Endothelial cell of umbilical vein (primary cell): ENCODE data around the gene SURF1.
A peak's percentile ranks its signal among the peaks of the same experiment; 100 is the strongest.

ENCODE experiments used
- CTCF ChIP-seq, 2 donors: IDR thresholded peaks; 1 replicate in 1 of 2; 2 replicates in 1 of 2; pipeline ENCODE4 v1.5.1; 2011; ENCODE audit warnings: low read length in 2 of 2, mild to moderate bottlenecking in 2 of 2, moderate library complexity in 2 of 2, control low read depth in 1 of 2, inconsistent platforms in 1 of 2, low read depth in 1 of 2; ENCODE audit not compliant: insufficient read depth in 1 of 2; ENCODE audit errors: extremely low read depth in 1 of 2
- EZH2 ChIP-seq: IDR thresholded peaks from 2 replicates; pipeline ENCODE4 v1.6.1; 2012; ENCODE audit warnings: borderline replicate concordance, low read depth, mild to moderate bottlenecking, moderate library complexity, low read length, inconsistent platforms; ENCODE audit not compliant: severe bottlenecking
- GATA2 ChIP-seq: IDR thresholded peaks from 2 replicates; pipeline ENCODE4 v1.7.0; 2011; ENCODE audit warnings: low read depth, mild to moderate bottlenecking, moderate library complexity, mixed read lengths, low read length; ENCODE audit not compliant: insufficient read length, insufficient read depth
- JUN ChIP-seq: IDR thresholded peaks from 2 replicates; pipeline ENCODE4 v1.6.1; 2011; ENCODE audit warnings: borderline replicate concordance, low read depth; ENCODE audit not compliant: insufficient read length, insufficient read depth
- MAX ChIP-seq: IDR thresholded peaks from 2 replicates; pipeline ENCODE4 v1.6.1; 2011; ENCODE audit not compliant: insufficient read depth, insufficient read length
- POLR2A ChIP-seq: IDR thresholded peaks from 2 replicates; pipeline ENCODE4 v1.6.1; 2012; ENCODE audit warnings: low read depth, mild to moderate bottlenecking, control low read depth, low read length
- POLR2AphosphoS5 ChIP-seq: IDR thresholded peaks from 2 replicates; pipeline ENCODE4 v1.6.1; 2012; ENCODE audit warnings: low read depth, mild to moderate bottlenecking, control low read depth, low read length, moderate library complexity; ENCODE audit not compliant: insufficient read depth

GRCh38 chr9:133349965-133350616 lies 6.2 kb downstream of the SURF1 start:
- TF ChIP-seq CTCF (IDR thresholded peaks at IDR 0.05; ENCODE audit: extremely low read depth in 1 of 2, insufficient read depth in 1 of 2, low read depth in 1 of 2, low read length in 2 of 2): no peak
- no peak for TF ChIP-seq POLR2AphosphoS5
- no peak for TF ChIP-seq EZH2
- no peak for TF ChIP-seq GATA2
- TF ChIP-seq POLR2A: peak; percentile 25
- no peak for TF ChIP-seq JUN
- no peak for TF ChIP-seq MAX
